Liver (tissue), 3 donors: Measurements from ENCODE around the gene ETDA.

ENCODE experiments used
- CTCF ChIP-seq: fragments of 150-350 bp; IDR thresholded peaks from 2 replicates; pipeline ENCODE4 v1.5.1; 2017; ENCODE audit warnings: improper control_type of control experiment, low read depth, low read length; ENCODE audit not compliant: missing input control
- EGR1 ChIP-seq, 2 donors: IDR thresholded peaks; 2 replicates each; pipeline ENCODE4 v1.6.1; 2016 to 2018; ENCODE audit warnings: antibody characterized with exemption in 2 of 2, low read depth in 2 of 2
- RAD21 ChIP-seq, 2 donors: IDR thresholded peaks; 2 replicates each; pipeline ENCODE4 v1.6.1; 2016; ENCODE audit warnings: antibody characterized with exemption in 2 of 2, mild to moderate bottlenecking in 2 of 2
- RXRA ChIP-seq, 2 donors: IDR thresholded peaks; 2 replicates each; pipeline ENCODE4 v1.6.1; 2017 to 2018; ENCODE audit warnings: antibody characterized with exemption in 2 of 2, mild to moderate bottlenecking in 1 of 2
- SP1 ChIP-seq: IDR thresholded peaks from 2 replicates; pipeline ENCODE4 v1.6.1; 2018; ENCODE audit warnings: antibody characterized with exemption, mild to moderate bottlenecking
- YY1 ChIP-seq: IDR thresholded peaks from 2 replicates; pipeline ENCODE4 v1.6.1; 2016; ENCODE audit warnings: antibody characterized with exemption, mild to moderate bottlenecking
- TF ChIP-seq, protein P1 (sequence below): IDR thresholded peaks from 2 replicates; pipeline ENCODE4 v1.6.1; 2016; ENCODE audit warnings: antibody characterized with exemption
- TF ChIP-seq, protein P2 (sequence below): IDR thresholded peaks from 2 replicates; pipeline ENCODE4 v1.6.1; 2016; ENCODE audit warnings: antibody characterized with exemption
- TF ChIP-seq, protein P3 (sequence below): IDR thresholded peaks from 2 replicates; pipeline ENCODE4 v1.6.1; 2016; ENCODE audit warnings: antibody characterized with exemption
- TF ChIP-seq, protein P4 (sequence below): IDR thresholded peaks from 2 replicates; pipeline ENCODE4 v1.6.1; 2016; ENCODE audit warnings: antibody characterized with exemption, mild to moderate bottlenecking
- donor health status: healthy.
- donor health status: healthy.

- TF ChIP-seq, protein P1, sequence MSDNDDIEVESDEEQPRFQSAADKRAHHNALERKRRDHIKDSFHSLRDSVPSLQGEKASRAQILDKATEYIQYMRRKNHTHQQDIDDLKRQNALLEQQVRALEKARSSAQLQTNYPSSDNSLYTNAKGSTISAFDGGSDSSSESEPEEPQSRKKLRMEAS, result no peak
- TF ChIP-seq, protein P2, sequence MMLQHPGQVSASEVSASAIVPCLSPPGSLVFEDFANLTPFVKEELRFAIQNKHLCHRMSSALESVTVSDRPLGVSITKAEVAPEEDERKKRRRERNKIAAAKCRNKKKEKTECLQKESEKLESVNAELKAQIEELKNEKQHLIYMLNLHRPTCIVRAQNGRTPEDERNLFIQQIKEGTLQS, result no peak
- TF ChIP-seq CTCF (no peak), RAD21 (IDR thresholded peaks at IDR 0.05) (no peak), RXRA (IDR thresholded peaks at IDR 0.05) (no peak), YY1 (no peak), SP1 (no peak), EGR1 (IDR thresholded peaks at IDR 0.05; ENCODE audit: low read depth in 2 of 2) (no peak)
- TF ChIP-seq, protein P3, sequence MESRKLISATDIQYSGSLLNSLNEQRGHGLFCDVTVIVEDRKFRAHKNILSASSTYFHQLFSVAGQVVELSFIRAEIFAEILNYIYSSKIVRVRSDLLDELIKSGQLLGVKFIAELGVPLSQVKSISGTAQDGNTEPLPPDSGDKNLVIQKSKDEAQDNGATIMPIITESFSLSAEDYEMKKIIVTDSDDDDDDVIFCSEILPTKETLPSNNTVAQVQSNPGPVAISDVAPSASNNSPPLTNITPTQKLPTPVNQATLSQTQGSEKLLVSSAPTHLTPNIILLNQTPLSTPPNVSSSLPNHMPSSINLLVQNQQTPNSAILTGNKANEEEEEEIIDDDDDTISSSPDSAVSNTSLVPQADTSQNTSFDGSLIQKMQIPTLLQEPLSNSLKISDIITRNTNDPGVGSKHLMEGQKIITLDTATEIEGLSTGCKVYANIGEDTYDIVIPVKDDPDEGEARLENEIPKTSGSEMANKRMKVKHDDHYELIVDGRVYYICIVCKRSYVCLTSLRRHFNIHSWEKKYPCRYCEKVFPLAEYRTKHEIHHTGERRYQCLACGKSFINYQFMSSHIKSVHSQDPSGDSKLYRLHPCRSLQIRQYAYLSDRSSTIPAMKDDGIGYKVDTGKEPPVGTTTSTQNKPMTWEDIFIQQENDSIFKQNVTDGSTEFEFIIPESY, result no peak
- TF ChIP-seq, protein P4, sequence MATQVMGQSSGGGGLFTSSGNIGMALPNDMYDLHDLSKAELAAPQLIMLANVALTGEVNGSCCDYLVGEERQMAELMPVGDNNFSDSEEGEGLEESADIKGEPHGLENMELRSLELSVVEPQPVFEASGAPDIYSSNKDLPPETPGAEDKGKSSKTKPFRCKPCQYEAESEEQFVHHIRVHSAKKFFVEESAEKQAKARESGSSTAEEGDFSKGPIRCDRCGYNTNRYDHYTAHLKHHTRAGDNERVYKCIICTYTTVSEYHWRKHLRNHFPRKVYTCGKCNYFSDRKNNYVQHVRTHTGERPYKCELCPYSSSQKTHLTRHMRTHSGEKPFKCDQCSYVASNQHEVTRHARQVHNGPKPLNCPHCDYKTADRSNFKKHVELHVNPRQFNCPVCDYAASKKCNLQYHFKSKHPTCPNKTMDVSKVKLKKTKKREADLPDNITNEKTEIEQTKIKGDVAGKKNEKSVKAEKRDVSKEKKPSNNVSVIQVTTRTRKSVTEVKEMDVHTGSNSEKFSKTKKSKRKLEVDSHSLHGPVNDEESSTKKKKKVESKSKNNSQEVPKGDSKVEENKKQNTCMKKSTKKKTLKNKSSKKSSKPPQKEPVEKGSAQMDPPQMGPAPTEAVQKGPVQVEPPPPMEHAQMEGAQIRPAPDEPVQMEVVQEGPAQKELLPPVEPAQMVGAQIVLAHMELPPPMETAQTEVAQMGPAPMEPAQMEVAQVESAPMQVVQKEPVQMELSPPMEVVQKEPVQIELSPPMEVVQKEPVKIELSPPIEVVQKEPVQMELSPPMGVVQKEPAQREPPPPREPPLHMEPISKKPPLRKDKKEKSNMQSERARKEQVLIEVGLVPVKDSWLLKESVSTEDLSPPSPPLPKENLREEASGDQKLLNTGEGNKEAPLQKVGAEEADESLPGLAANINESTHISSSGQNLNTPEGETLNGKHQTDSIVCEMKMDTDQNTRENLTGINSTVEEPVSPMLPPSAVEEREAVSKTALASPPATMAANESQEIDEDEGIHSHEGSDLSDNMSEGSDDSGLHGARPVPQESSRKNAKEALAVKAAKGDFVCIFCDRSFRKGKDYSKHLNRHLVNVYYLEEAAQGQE, result no peak
Measured at GRCh38 chrX:135295944-135296305, 44.1 kb downstream of the ETDA start.
